Ureter (tissue), 1 donor: ENCODE results near the gene UBE2G2. TPM values are rescaled to one million over a fixed set of nuclear protein-coding genes. Genes with fewer than 3 reads are reported as not detected.

Experiments used
- DNase-seq: peaks from one replicate; pipeline ENCODE4 v3.0.0-alpha.2; 2020; ENCODE audit warnings: low spot score
- total RNA-seq: library from RNA; stranded (reverse); gene quantifications from one replicate; pipeline ENCODE4 v1.2.4, GENCODE V29; 2023
- donor health status: DM: yes; HTN: yes; CAD: no.

Gene UBE2G2
- total RNA-seq, 1 donor from 2014 or later: 126 TPM

GRCh38 chr21:44729336-44730027 is 72.1 kb downstream of the UBE2G2 start:
- no peak for DNase-seq

DNA sequence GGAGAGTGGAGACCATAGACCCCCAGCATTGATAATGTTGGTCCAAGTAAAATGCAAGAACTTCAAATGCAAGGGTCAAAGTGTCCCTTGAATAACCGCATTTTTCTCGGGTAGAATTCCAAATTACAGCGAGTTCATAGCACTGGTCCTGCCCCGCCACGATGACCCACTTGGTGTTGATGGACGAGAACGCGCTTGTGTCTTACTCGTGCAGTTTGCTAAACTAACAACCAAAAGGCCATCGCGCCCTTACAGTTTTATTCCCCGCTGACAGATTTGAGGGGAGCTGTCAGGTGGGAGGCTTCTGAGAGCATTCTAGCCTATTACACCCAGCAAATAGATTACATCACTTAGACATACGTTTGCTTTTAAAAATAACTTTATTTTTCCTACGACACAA is 72.9 kb downstream of the UBE2G2 start:
- DNase-seq: no peak

GRCh38 chr21:44727757-44728156 is 73.9 kb downstream of the UBE2G2 start:
- no peak for DNase-seq

DNA sequence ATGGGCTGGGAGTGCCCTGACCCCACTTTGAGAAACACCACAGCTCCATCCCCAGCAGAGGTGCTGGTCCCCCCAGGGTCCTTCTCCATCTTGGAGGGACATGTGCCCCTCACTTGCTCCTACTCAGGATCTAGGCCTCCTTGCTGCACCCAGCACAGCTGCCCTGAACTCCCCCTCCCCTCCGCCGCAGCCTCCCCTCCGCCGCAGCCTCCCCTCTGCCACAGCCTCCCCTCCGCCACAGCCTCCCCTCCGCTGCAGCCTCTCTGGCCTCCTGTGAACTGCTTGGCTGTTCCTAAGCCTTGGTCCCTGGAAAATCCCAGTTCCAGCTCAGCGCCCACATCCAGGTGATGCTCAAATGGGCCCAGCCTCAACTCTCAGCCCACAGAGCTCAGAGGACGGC is 74.3 kb downstream of the UBE2G2 start:
- DNase-seq: no peak

DNA sequence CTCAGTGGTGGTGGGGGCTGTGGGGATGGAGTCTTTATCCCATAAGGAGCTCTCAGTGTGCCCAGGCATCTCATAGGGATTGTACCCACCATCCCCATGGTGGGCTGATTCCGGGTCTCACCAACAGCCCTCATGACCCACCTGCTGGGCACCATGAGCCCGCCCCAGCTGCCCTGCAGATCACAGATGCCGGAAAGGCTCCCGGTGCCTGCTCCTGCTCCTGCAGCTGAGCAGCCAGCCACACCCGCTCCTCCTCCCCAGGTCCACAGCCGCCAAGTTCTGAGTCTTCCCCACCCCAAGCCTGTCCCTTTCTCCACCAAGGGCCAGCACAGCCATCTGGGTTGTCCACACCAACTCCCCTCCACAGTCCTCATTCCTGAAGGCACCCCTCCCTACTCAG is 74.8 kb downstream of the UBE2G2 start:
- no peak for DNase-seq

GRCh38 chr21:44724926-44725325 is 76.7 kb downstream of the UBE2G2 start:
- DNase-seq: no peak

DNA sequence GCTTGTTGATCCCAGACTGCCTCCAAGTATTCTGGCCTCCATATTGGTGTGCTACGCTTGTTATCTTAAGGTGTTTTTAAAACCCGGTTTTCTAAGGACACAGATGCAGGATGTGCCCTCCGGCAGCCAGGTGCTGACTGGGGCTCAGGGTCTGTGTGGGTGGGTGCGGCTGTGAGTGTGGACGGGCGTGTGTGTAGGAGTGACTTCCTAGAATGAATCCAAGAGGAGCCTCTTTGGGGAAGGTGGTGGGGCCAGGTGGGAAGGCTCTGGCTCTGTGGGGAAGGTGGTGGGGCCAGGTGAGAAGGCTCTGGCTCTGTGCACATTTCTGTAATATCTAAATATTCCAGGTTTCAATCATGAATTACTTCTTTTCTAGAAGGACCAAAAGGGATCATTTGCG is 77.4 kb downstream of the UBE2G2 start:
- DNase-seq: no peak

DNA sequence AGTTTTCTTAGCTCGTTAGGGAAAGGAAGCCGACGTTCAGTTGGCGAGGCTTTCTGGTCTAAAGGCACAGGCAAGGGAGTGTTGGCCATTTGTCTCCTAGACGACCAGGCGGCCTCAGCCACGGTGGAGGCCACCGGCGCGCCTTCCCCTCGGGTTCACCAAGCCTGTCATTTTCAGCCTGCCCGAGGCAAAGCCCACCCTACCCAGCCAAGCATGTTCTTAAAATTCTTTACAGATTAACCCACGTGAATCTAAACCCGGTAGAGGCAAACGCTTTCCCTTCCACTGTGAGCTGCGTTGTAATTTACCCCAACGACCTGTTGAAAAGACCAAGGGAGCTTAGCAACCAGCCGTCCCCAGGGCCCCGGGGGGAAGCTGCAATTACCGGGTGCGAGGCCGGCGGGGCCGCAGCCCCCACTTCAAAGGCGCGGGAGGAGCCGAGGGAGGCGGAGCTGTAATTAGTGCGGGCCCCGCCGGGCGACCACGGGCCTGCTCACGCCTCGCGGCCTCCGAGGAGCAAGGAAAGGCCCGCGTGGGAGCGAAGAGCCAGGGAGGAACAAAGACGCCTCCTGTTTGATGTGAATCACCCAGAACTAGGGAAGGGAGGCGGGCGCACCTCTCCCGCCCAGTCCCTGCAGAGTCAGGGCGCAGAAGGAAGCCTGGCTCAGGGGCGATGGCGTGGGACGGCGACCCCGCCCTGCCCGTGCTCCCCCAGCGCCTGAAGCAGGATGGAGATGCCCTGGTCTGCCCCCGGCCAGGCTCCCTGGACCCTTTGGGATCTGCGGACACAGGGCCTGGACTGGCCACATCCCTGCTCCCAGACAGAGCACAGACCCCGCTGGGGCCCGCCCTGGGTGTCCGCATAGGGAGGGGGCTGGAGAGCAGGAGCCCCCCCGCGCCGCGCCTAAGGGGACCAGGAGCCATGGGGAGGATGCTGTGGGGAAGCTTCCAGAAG is 78.2 kb downstream of the UBE2G2 start:
- DNase-seq: no peak

DNA sequence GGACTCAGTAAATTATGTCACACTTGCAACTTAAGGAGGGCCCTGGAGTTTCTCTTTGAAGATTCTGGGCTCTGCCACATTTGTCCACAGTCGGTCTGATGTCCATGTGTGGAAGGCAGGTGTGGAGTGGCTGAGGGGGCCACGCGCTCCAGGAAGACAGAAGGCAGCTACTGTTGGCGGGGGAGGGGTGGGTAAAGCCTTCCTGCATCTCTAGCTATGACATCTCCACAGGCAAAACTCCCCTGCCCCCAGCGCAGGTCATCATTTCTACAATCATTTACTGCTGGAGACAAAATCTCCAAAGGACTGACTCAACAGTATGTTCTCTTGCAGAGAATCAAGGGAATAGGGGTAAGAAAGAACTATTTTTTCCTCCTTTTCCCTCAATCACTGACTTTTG is 78.9 kb downstream of the UBE2G2 start:
- DNase-seq: no peak

- no peak for DNase-seq
These were observed 81.5 kb downstream of the UBE2G2 start for GRCh38 chr21:44720170-44720569.

Other genes starting within 250 kb of the UBE2G2 start
- gene KRTAP10-3, start 243.0 kb downstream of the UBE2G2 start, total RNA-seq: not detected
- gene KRTAP10-4, start 228.1 kb downstream of the UBE2G2 start, total RNA-seq: not detected
- gene KRTAP10-5, start 221.2 kb downstream of the UBE2G2 start, total RNA-seq: not detected
- not detected for gene KRTAP10-6, start 209.3 kb downstream of the UBE2G2 start, total RNA-seq
- not detected for gene KRTAP10-7, start 201.2 kb downstream of the UBE2G2 start, total RNA-seq
- gene KRTAP10-8, start 189.7 kb downstream of the UBE2G2 start, total RNA-seq: not detected
- gene KRTAP10-9, start 174.7 kb downstream of the UBE2G2 start, total RNA-seq: not detected
- not detected for gene KRTAP10-10, start 164.5 kb downstream of the UBE2G2 start, total RNA-seq
- gene KRTAP10-11, start 155.4 kb downstream of the UBE2G2 start, total RNA-seq: not detected
- gene KRTAP12-4, start 147.2 kb downstream of the UBE2G2 start, total RNA-seq: not detected
- gene KRTAP12-3, start 143.9 kb downstream of the UBE2G2 start, total RNA-seq: not detected
- gene KRTAP12-2, start 134.9 kb downstream of the UBE2G2 start, total RNA-seq: not detected
- not detected for gene KRTAP12-1, start 119.7 kb downstream of the UBE2G2 start, total RNA-seq
- gene KRTAP10-12, start 104.6 kb downstream of the UBE2G2 start, total RNA-seq: not detected
- gene TSPEAR, start 90.2 kb downstream of the UBE2G2 start, total RNA-seq: 0.10 TPM
- 73.4 TPM for gene SUMO3, start 16.2 kb upstream of the UBE2G2 start, total RNA-seq
- gene PTTG1IP, start 71.9 kb upstream of the UBE2G2 start, total RNA-seq: 181 TPM
- gene ITGB2, start 119.1 kb upstream of the UBE2G2 start, total RNA-seq: 35.7 TPM
- 32.4 TPM for gene SLX9, start 138.2 kb upstream of the UBE2G2 start, total RNA-seq